Activated T-helper 9 cell treated with anti-CD3 and anti-CD28 coated beads, Interleukin-2, amount 50 U/mL, for 16 hours (primary cell): Measurements from ENCODE around the gene OPRPN.

Experiments
- DNase-seq: peaks from one replicate; pipeline ENCODE4 v3.0.0-alpha.2; 2020; ENCODE audit warnings: low read depth

Gene OPRPN, protein sequence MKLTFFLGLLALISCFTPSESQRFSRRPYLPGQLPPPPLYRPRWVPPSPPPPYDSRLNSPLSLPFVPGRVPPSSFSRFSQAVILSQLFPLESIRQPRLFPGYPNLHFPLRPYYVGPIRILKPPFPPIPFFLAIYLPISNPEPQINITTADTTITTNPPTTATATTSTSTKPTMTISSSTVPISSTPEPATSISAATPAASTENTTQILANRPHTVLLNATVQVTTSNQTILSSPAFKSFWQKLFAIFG

GRCh38 chr4:70397580-70397979 is at the start of gene OPRPN:
TSS of gene OPRPN (plus strand) at chr4:70397940. CDS start at chr4:70399286, 1,346 bp downstream.
- DNase-seq, result no peak

DNA sequence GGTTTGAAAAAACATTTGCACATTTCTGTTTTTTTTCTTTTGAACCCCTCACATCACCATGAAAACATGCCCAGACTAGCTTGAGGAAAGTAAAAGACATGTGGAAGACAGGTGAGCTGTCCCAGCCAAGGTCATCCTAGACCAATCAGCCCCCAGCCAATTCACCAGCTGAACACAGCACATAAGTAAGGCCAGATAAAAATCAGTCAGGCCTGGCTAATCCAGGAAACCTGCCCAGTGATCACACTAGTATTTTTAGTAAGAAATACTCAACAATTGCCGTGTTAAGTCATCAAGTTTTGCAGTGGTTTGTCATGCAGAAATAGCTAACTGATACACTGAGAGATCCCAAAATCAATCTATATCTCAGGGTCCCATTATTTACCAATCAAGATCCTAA is 41.6 kb upstream of the OPRPN start:
- no peak for DNase-seq

DNA sequence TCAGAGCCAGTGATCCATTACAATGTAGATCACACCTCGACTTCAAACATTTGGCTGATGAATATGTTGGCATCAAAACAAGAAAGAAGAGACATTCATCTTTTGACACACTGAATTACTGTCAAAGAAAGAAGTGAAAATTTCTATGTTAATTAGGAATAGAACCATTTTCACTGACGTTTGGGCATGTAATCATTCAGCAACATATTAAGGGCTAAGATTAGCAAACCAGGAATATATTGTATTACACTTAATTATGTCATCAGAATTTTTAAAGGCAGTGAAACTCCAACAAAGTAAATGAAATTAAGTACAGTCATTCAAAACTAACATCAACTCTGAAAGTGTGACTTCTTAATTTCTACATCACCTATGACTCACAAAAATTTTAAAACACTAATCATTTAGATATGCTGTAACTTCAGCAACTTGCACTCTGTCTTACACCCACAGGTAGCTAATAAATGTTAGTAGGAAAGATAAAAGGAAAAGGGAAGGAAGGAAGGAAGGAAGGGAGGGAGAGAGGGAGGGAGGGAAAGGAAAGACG is 38.6 kb upstream of the OPRPN start:
- no peak for DNase-seq

- no peak for DNase-seq
Measured at GRCh38 chr4:70360460-70360859, 37.3 kb upstream of the OPRPN start, which contains the start of gene SMR3A. TSS of gene SMR3A (plus strand) at chr4:70360760. CDS start at chr4:70362116, 1,356 bp downstream.

GRCh38 chr4:70364002-70364401 is 33.7 kb upstream of the OPRPN start:
- DNase-seq, result no peak

DNA sequence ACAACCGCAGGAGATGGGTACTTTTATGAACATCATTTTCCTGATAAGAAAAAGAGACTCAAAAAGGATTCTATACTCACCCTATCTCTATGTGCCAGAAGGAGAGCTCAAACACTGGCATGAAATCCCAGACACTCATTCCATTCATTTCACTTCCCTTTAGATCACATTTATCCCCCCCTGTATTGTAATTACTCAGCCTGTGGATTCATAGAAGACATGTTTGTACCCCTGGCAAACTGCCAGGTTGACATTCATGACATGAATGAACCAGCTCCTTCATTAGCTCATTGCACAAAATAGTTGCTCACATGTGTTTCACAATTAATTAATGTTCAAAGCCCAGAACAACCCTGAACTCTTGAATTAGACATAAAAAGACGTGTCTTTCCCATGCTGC is 32.3 kb upstream of the OPRPN start:
- DNase-seq, result no peak

- no peak for DNase-seq
Measured at GRCh38 chr4:70367813-70368212, 29.9 kb upstream of the OPRPN start.

DNA sequence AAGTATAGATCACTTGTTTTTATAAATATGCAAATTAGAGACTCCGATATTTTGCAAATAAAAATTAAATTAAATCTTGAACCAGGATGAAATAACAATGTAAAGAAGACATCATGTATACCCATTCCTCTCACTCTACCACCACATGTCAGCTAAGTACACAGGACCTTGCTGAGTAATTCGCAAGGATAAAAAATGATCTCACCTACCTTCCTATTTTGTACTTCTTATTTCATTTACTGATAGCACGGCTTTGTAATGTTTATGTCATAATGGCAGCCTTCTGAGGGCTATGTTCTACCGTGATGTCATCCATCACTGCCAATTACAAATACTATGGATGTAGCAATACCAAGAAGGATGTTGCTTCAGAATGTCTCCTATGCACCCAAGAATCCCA is 25.8 kb upstream of the OPRPN start:
- no peak for DNase-seq

DNA sequence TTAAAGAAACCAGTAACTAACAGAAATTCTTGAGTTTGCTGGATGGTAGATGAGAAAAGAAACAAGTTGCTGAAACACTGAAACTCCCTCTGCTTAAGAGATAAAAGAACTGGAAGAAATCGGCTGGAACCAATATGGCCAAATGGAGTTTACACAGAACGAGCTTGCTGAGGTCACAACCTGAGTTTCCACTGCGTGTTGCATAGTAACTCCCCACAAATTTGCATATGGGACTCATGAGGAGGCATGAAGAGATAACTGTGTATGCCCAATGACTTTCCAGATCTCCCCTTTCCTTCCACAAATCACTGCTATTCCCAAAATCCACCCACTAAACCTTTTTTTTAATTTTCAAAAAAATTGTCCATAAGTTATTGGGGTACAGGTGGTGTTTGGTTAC is 25.0 kb upstream of the OPRPN start:
- no peak for DNase-seq

DNA sequence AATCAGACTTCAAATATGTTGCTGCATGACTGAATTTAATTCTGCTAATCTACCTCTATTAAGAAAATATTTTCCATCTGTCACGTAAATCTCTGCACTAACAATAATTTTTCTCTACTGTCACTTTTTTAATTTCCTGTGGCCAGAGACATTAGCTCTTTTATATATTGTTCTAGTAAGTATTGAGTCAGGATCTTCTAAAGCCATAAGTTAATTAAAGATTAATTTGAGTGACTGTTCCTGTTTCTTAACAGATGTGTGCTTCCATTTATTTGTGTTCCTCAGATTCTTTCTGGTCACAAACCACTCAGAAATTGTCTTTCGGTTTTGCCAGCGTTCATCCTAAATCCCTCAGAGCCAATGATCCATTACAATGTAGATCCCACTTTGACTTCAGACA is 17.2 kb upstream of the OPRPN start:
- DNase-seq, result no peak

DNA sequence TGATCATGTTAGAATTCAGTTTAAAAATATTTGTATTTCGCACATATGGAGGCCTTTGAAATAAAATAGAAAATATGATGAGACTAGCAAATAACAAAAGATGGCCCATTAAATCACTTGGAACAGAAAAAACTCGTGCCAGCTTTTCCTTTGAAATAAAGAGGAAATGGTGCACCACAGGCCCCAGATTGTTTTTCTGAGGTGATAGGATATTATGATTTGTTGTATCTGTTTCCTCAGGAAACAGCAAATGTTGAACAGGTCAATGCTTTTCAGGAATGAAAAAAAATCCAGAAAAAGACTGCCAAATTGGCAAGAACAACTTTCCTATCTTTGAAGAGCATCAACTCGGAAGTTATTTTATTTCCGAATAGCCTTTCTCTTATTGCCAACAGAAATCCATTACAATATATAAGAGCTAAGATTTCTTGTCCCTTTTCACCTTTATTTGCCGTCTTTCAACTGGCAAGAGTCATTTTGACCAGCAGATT is 15.0 kb upstream of the OPRPN start, which contains the start of gene SMR3B:
TSS of gene SMR3B (plus strand) at position 441 of the 491 bp plus-strand sequence. CDS start 1,380 bp downstream, outside the sequence.
- DNase-seq, result no peak

GRCh38 chr4:70392057-70392776 is 5.5 kb upstream of the OPRPN start:
- no peak for DNase-seq

- DNase-seq, result no peak
Measured at GRCh38 chr4:70399319-70399718, 1.6 kb downstream of the OPRPN start.

GRCh38 chr4:70402762-70403161 is 5.0 kb downstream of the OPRPN start:
- no peak for DNase-seq

DNA sequence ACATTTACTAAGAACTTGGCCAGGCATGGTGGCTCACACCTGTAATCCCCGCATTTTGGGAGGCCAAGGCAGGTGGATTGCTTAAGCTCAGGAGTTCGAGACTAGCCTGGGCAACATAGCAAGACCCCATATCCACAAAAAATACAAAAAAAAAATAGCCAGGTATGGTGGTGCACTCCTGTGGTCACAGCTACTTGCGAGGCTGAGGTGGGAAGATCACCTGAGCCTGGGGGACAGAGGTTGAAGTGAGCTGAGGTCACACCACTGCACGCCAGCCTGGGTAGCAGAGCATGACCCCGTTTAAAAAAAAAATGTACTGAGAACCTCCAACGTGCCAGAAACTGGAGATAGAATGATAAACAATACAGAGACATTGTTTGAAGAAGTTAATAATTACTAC is 8.0 kb downstream of the OPRPN start:
- DNase-seq, result no peak

- DNase-seq, result no peak
Measured at GRCh38 chr4:70425306-70425705, 27.6 kb downstream of the OPRPN start.

DNA sequence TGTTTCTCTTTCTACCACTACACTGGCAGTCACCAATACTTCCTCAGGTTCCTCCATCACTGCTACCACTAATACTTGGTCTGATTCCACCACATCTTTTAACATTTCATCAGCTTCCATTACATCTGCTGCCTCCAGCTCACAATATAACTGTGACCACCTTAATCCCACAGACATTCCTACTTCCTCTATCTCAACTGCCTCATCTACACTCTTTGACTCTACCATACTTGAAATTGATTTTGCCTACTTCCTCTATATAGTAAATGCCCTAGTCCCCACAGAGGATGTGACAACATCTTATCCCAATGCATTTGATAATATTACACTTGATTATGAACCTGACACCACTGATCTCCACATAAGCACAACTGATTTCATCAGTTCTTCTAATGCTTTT is 29.0 kb downstream of the OPRPN start:
- no peak for DNase-seq

DNA sequence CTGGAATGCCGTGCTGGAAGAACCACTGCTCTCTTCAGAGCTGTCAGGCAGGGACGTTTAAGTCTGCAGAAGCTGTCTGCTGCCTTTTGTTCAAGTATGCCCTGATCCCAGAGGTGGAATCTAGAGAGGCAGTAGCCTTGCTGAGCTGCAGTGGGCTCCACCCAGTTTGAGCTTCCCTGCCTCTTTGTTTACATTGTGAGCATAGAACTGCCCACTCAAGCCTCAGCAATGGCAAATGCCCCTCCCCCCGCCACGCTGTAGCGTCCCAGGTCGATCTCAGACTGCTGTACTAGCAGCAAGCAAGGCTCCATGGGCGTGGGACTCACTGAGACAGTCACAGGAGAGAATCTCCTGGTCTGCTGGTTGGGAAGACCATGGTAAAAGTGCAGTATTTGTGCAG is 39.5 kb downstream of the OPRPN start:
- DNase-seq, result no peak

- no peak for DNase-seq
Measured at GRCh38 chr4:70442474-70442873, 44.7 kb downstream of the OPRPN start.

- no peak for DNase-seq
Measured at GRCh38 chr4:70443329-70443728, 45.6 kb downstream of the OPRPN start.

DNA sequence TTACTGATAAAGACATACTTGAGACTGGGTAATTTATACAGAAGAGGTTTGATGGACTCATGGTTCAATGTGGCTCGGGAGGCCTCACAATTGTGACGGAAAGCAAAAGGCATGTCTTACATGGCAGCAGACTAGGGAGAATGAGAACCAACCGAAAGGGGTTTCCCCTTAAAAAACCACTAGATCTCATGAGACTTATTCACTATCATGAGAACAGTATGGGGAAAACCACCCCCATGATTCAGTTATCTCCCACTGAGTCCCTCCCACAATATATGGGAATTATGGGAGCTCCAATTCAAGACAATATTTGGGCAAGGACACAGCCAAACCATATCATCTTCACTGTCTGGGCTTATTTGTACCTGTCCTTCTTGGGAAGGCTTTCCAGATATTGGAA is 51.5 kb downstream of the OPRPN start:
- no peak for DNase-seq

- DNase-seq, result no peak
Measured at GRCh38 chr4:70452946-70453345, 55.2 kb downstream of the OPRPN start.
